Liver (tissue), 3 donors: ENCODE data around the gene MRTFB.

Experiments
- RAD21 ChIP-seq, 2 donors: IDR thresholded peaks; 2 replicates each; pipeline ENCODE4 v1.6.1; 2016; ENCODE audit warnings: antibody characterized with exemption in 2 of 2, mild to moderate bottlenecking in 2 of 2
- TF ChIP-seq, protein P1 (sequence below): fragments of 150-350 bp; IDR thresholded peaks from 2 replicates; pipeline ENCODE4 v1.5.1; 2017; ENCODE audit warnings: improper control_type of control experiment, low read depth, low read length; ENCODE audit not compliant: missing input control
- donor health status: healthy.
- donor health status: healthy.

DNA sequence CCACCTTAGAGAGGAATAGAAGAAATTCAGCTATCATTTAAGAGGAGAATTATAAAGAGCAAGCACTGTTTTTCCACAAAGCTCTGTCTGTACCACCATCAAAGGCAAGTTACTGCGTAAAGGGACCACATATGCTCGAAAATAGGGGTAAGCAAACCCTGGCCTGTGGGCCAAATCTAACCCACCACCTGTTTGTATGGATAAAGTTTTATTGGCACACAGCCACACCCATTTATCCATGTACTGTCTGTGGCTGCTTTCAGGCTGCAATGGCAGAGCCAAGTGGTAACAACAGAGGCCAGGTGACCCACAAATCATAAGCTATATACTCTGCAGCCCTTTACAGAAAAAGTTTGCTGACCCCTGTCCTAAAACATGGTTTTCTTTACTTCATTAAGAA is 180.3 kb downstream of the MRTFB start:
- TF ChIP-seq, protein P1, sequence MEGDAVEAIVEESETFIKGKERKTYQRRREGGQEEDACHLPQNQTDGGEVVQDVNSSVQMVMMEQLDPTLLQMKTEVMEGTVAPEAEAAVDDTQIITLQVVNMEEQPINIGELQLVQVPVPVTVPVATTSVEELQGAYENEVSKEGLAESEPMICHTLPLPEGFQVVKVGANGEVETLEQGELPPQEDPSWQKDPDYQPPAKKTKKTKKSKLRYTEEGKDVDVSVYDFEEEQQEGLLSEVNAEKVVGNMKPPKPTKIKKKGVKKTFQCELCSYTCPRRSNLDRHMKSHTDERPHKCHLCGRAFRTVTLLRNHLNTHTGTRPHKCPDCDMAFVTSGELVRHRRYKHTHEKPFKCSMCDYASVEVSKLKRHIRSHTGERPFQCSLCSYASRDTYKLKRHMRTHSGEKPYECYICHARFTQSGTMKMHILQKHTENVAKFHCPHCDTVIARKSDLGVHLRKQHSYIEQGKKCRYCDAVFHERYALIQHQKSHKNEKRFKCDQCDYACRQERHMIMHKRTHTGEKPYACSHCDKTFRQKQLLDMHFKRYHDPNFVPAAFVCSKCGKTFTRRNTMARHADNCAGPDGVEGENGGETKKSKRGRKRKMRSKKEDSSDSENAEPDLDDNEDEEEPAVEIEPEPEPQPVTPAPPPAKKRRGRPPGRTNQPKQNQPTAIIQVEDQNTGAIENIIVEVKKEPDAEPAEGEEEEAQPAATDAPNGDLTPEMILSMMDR = no peak
- TF ChIP-seq RAD21 (IDR thresholded peaks at IDR 0.05) = no peak
